GM19468 (cell line): ENCODE data around the gene BRAT1.
A peak's percentile ranks its signal among the peaks of the same experiment; 100 is the strongest.

ENCODE experiments used
- ATAC-seq: cut with Tn5 transposase; IDR thresholded peaks from one replicate; pipeline ENCODE4 v1.9.1; 2021; ENCODE audit warnings: mild to moderate bottlenecking, moderate library complexity, moderate number of reproducible peaks; ENCODE audit not compliant: unreplicated experiment; ENCODE audit errors: extremely low read depth

The BRAT1 gene

GRCh38 chr7:2516194-2516555, 39.1 kb downstream of the BRAT1 start:
- no peak for ATAC-seq

- no peak for ATAC-seq
These were observed 39.7 kb downstream of the BRAT1 start for GRCh38 chr7:2515424-2516193.

- ATAC-seq: no peak
These were observed 40.6 kb downstream of the BRAT1 start for GRCh38 chr7:2514473-2515423.

- ATAC-seq: no peak
These were observed 41.6 kb downstream of the BRAT1 start for GRCh38 chr7:2513702-2514101.

GRCh38 chr7:2512713-2513112, 42.6 kb downstream of the BRAT1 start:
- no peak for ATAC-seq

GRCh38 chr7:2512179-2512661, 43.1 kb downstream of the BRAT1 start:
- ATAC-seq: no peak

- ATAC-seq: no peak
These were observed 43.6 kb downstream of the BRAT1 start for GRCh38 chr7:2511769-2512168.

- ATAC-seq: no peak
These were observed 44.2 kb downstream of the BRAT1 start for GRCh38 chr7:2510909-2511768.

- no peak for ATAC-seq
These were observed 45.1 kb downstream of the BRAT1 start for GRCh38 chr7:2510130-2510776.

- ATAC-seq: no peak
These were observed 45.9 kb downstream of the BRAT1 start for GRCh38 chr7:2509298-2509906.

- ATAC-seq: peak; percentile 32
These were observed 46.8 kb downstream of the BRAT1 start for GRCh38 chr7:2508327-2509215.

GRCh38 chr7:2507917-2508306, 47.4 kb downstream of the BRAT1 start:
- ATAC-seq: no peak

GRCh38 chr7:2507208-2507916, 48.0 kb downstream of the BRAT1 start:
- no peak for ATAC-seq

- ATAC-seq: no peak
These were observed 49.9 kb downstream of the BRAT1 start for GRCh38 chr7:2505401-2505800.

- ATAC-seq: no peak
These were observed 50.4 kb downstream of the BRAT1 start for GRCh38 chr7:2504889-2505375.

- no peak for ATAC-seq
These were observed 51.0 kb downstream of the BRAT1 start for GRCh38 chr7:2504128-2504888.
